IPS-20b (cell line): ENCODE measurements around the gene NSDHL.

Experiments
- H3K27ac ChIP-seq: one replicate; pipeline ENCODE4 v1.5.1; 2013; ENCODE audit warnings: low read length
- H3K27me3 ChIP-seq: 2 replicates; pipeline ENCODE4 v1.6.1; 2013; ENCODE audit warnings: mild to moderate bottlenecking, low read length, inconsistent platforms; ENCODE audit not compliant: insufficient read depth
- H3K36me3 ChIP-seq: 2 replicates; pipeline ENCODE4 v1.6.1; 2013; ENCODE audit warnings: low read depth, mild to moderate bottlenecking, inconsistent platforms, low read length, moderate library complexity; ENCODE audit not compliant: insufficient read depth
- H3K4me1 ChIP-seq: 2 replicates; pipeline ENCODE4 v1.6.1; 2013; ENCODE audit warnings: mild to moderate bottlenecking, control low read depth, inconsistent platforms, low read length, moderate library complexity; ENCODE audit not compliant: insufficient read depth
- H3K4me3 ChIP-seq: 2 replicates; pipeline ENCODE4 v1.5.1; 2013; ENCODE audit warnings: mild to moderate bottlenecking, low read length, inconsistent platforms
- H3K9ac ChIP-seq: 2 replicates; pipeline ENCODE4 v1.6.1; 2013; ENCODE audit warnings: low read depth, mild to moderate bottlenecking, inconsistent platforms, low read length, moderate library complexity
- H3K9me3 ChIP-seq: 2 replicates; pipeline ENCODE4 v1.6.1; 2013; ENCODE audit warnings: mild to moderate bottlenecking, low read depth, low read length, inconsistent platforms; ENCODE audit not compliant: insufficient read depth

The NSDHL gene

GRCh38 chrX:152896450-152896849, 65.6 kb downstream of the NSDHL start:
- H3K27ac ChIP-seq: no peak overlapping the region
- no peaks in the 10 kb centered on the region for H3K36me3 ChIP-seq
- H3K4me1 ChIP-seq: peaks cover 13% of the 10 kb centered on the region
- no peak overlapping the region for H3K9ac ChIP-seq
- H3K9me3 ChIP-seq: no peaks in the 10 kb centered on the region
- peaks cover 11% of the 10 kb centered on the region for H3K27me3 ChIP-seq
- H3K4me3 ChIP-seq: no peak overlapping the region

- peaks cover 12% of the 10 kb centered on the region for H3K4me1 ChIP-seq
- H3K27ac ChIP-seq: no peak within 1 kb of the TSS
- H3K9me3 ChIP-seq: no peaks in the 10 kb centered on the region
- H3K9ac ChIP-seq: peak within 1 kb of the TSS; percentile 32; the same call in 1 of the 2 replicates
- H3K27me3 ChIP-seq: peaks cover 11% of the 10 kb centered on the region
- peak within 1 kb of the TSS; percentile 60 for H3K4me3 ChIP-seq
- no peaks in the 10 kb centered on the region for H3K36me3 ChIP-seq
These were observed 66.6 kb downstream of the NSDHL start, which contains the start of gene ZNF185 for GRCh38 chrX:152897222-152898131. Gene ZNF185 (plus strand): TSS chrX:152898067. CDS start chrX:152914490, 16,423 bp downstream.

DNA sequence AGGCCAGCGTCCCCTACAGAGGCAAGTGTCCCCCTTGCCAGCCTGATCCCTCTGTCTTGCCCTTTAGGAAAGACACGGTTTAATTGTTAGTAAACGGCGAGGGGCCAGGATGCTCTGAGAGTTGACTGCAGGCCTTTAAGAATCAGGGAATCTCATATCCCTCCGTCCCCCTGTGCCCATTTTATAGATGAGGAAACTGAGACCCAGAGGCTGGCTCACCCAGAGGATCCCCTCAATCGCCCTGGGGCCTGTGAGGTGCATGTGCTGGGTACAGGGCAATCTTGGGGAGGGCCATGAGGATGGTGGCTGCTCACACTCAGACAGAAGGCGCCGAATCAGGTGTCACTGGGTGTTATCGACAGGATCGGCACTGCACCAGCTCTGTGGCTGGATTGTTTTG, 67.6 kb downstream of the NSDHL start:
- peak overlapping the region; percentile 60 for H3K4me3 ChIP-seq

DNA sequence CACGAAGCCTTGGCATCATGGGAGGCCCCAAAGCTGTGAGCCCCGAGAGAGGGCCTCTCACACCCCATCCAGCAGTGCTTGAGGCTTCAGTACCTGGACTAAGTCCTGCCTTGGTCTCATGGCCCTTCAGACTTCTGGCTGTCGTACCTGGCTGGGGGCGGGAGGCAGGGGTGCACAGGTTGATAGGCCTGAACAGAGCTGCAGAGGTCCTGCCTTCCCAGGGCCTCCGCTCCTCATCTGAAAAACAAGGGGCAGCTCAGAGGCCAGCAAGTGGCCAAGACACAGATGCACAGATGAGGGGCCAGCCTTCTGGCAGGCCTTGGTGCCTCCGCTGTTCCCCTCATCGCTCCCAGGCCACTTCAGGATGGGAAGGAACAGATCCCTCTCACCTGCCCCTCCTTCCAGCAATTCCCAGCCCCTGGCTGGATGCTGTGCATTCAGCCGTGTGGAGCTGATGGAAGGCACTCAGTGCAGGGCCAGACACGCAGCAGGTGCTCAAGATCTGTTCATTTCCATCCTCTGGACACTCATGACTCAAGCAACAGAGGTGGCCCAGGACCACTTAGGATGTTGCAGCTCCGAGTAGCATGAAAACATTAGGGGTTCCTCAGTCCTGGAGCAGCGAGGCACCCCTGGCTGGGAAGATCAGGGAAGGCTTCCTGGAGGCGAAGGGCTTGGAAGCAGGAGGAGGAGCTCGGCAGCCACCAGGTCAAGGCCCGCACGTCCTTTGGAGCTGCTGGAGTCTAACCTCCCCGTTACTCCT, 68.4 kb downstream of the NSDHL start:
- H3K36me3 ChIP-seq: no peaks in the 10 kb centered on the region
- no peaks in the 10 kb centered on the region for H3K9me3 ChIP-seq
- no peak overlapping the region for H3K9ac ChIP-seq
- no peak overlapping the region for H3K4me3 ChIP-seq
- H3K27me3 ChIP-seq: peaks cover 11% of the 10 kb centered on the region
- H3K4me1 ChIP-seq: peaks cover 3% of the 10 kb centered on the region
- H3K27ac ChIP-seq: no peak overlapping the region

More for the DNA sequence above, 67.6 kb downstream of the NSDHL start:
- Histone ChIP-seq H3K9me3 (no peaks in the 10 kb centered on the region), H3K9ac (no peak overlapping the region), H3K27ac (no peak overlapping the region), H3K4me1 (peaks cover 7% of the 10 kb centered on the region), H3K36me3 (no peaks in the 10 kb centered on the region), H3K27me3 (peaks cover 11% of the 10 kb centered on the region)

GRCh38 chrX:152899874-152900719, 69.2 kb downstream of the NSDHL start:
- Histone ChIP-seq H3K36me3 (no peaks in the 10 kb centered on the region), H3K9ac (no peak overlapping the region), H3K4me1 (peaks cover 5% of the 10 kb centered on the region), H3K27me3 (peaks cover 11% of the 10 kb centered on the region), H3K9me3 (no peaks in the 10 kb centered on the region), H3K4me3 (no peak overlapping the region), H3K27ac (no peak overlapping the region)

GRCh38 chrX:152900937-152901445, 70.1 kb downstream of the NSDHL start:
- H3K27ac ChIP-seq: no peak overlapping the region
- H3K9me3 ChIP-seq: no peaks in the 10 kb centered on the region
- peaks cover 5% of the 10 kb centered on the region for H3K4me1 ChIP-seq
- no peak overlapping the region for H3K4me3 ChIP-seq
- no peak overlapping the region for H3K9ac ChIP-seq
- H3K36me3 ChIP-seq: no peaks in the 10 kb centered on the region
- peaks cover 10% of the 10 kb centered on the region for H3K27me3 ChIP-seq

DNA sequence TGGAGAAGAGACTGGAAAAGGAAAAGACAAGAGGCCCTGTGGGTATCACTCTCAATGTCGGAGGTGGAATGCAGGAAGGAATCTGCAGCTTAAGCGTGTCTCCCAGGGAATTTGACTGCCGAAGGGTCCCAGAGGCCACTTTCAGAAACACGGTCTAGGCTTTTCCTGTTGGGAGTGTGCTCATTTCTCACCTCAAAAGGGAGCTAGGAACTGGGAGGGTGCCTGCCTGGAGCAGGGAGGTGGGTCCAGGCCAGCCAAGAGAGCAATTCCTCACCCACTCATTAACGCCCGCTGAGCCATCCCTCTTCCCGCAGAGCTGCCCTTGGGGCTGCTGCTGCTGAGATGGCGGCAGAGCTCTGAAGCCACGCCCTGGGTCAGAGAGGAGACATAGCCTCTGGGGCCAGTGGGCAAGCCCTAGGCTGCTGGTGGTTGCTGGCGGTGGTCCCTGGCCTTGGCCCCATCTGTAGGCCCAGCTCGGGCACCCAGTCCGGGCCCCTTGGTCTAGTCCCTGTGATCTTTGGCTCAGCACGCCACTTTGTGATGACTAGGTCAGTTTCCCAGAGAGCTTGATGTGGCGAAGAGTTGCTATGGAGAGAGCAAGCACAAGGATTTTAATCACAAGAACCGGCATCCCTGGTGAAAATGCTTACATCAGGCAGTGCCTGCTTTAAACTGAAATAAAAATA, 71.1 kb downstream of the NSDHL start:
- Histone ChIP-seq H3K9me3 (no peaks in the 10 kb centered on the region), H3K36me3 (no peaks in the 10 kb centered on the region), H3K27me3 (peaks cover under 1% of the 10 kb centered on the region; the same call in 1 of the 2 replicates), H3K9ac (no peak overlapping the region), H3K4me1 (peaks cover 5% of the 10 kb centered on the region), H3K4me3 (no peak overlapping the region), H3K27ac (no peak overlapping the region)

GRCh38 chrX:152902502-152902820, 71.6 kb downstream of the NSDHL start:
- Histone ChIP-seq H3K9me3 (no peaks in the 10 kb centered on the region), H3K27ac (no peak overlapping the region), H3K9ac (no peak overlapping the region), H3K4me1 (peaks cover 5% of the 10 kb centered on the region; the same call in 1 of the 2 replicates), H3K36me3 (no peaks in the 10 kb centered on the region), H3K4me3 (no peak overlapping the region), H3K27me3 (no peaks in the 10 kb centered on the region; the same call in 1 of the 2 replicates)

GRCh38 chrX:152903589-152903988, 72.7 kb downstream of the NSDHL start:
- Histone ChIP-seq H3K9me3 (no peaks in the 10 kb centered on the region), H3K9ac (no peak overlapping the region), H3K27me3 (no peaks in the 10 kb centered on the region; the same call in 1 of the 2 replicates), H3K27ac (no peak overlapping the region), H3K4me1 (peaks cover 5% of the 10 kb centered on the region; the same call in 1 of the 2 replicates), H3K36me3 (no peaks in the 10 kb centered on the region), H3K4me3 (no peak overlapping the region)

GRCh38 chrX:152904151-152905080, 73.6 kb downstream of the NSDHL start:
- Histone ChIP-seq H3K27ac (no peak overlapping the region), H3K27me3 (no peaks in the 10 kb centered on the region; the same call in 1 of the 2 replicates), H3K36me3 (no peaks in the 10 kb centered on the region), H3K4me1 (peaks cover 5% of the 10 kb centered on the region; the same call in 1 of the 2 replicates), H3K9me3 (no peaks in the 10 kb centered on the region), H3K4me3 (peak overlapping the region; percentile 52; the same call in 1 of the 2 replicates), H3K9ac (peak overlapping the region; percentile 24; the same call in 1 of the 2 replicates)
